ENCODE measurements around the gene FMOD. TPM values are rescaled to one million over a fixed set of nuclear protein-coding genes. Genes with fewer than 3 reads are reported as not detected.

FMOD gene
- total RNA-seq, 1 donor from 2014 or later, result 28.9 TPM

- intact Hi-C loops (cut with DNase I), result no loop called here
- Histone ChIP-seq H3K4me1 (peaks cover 56% of the 10 kb centered on the region), H3K27me3 (ENCODE audit: low read depth) (no peaks in the 10 kb centered on the region), H3K27ac (peak overlapping the region; percentile 99), H3K36me3 (peaks cover 39% of the 10 kb centered on the region), H3K9me3 (no peaks in the 10 kb centered on the region), H3K4me3 (peak overlapping the region; percentile 99)
- DNase-seq (peak; percentile 89), ATAC-seq (peak; percentile 57 to 65)
- no peak for TF ChIP-seq CTCF (IDR thresholded peaks at IDR 0.05)
Observed at GRCh38 chr1:203306089-203306964, 44.6 kb downstream of the FMOD start.

DNA sequence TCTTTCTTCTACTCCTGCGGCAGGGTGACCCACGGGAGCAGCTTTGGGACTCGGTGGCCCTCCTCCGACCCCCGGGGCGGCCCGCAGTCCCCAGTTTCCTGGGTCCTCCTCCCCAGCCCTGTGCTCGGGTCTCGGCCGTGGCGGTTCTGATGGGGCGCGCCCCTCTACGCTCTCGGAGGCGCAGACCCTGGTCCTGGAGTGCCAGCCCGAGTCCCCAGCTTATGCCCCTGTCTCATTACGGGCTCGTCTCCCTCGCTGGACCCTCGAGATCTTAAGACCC, 45.2 kb downstream of the FMOD start:
- ATAC-seq (peak; percentile 41 to 43), DNase-seq (no peak)
- peak overlapping the region; percentile 99 for H3K27ac ChIP-seq
- H3K4me1 ChIP-seq, result peaks cover 52% of the 10 kb centered on the region
- H3K9me3 ChIP-seq, result no peaks in the 10 kb centered on the region
- H3K36me3 ChIP-seq, result peaks cover 39% of the 10 kb centered on the region
- H3K4me3 ChIP-seq, result peak overlapping the region; percentile 99
- no peaks in the 10 kb centered on the region for H3K27me3 ChIP-seq (ENCODE audit: low read depth)
- TF ChIP-seq CTCF (IDR thresholded peaks at IDR 0.05), result no peak
- intact Hi-C loops (cut with DNase I), result no loop called here

DNA sequence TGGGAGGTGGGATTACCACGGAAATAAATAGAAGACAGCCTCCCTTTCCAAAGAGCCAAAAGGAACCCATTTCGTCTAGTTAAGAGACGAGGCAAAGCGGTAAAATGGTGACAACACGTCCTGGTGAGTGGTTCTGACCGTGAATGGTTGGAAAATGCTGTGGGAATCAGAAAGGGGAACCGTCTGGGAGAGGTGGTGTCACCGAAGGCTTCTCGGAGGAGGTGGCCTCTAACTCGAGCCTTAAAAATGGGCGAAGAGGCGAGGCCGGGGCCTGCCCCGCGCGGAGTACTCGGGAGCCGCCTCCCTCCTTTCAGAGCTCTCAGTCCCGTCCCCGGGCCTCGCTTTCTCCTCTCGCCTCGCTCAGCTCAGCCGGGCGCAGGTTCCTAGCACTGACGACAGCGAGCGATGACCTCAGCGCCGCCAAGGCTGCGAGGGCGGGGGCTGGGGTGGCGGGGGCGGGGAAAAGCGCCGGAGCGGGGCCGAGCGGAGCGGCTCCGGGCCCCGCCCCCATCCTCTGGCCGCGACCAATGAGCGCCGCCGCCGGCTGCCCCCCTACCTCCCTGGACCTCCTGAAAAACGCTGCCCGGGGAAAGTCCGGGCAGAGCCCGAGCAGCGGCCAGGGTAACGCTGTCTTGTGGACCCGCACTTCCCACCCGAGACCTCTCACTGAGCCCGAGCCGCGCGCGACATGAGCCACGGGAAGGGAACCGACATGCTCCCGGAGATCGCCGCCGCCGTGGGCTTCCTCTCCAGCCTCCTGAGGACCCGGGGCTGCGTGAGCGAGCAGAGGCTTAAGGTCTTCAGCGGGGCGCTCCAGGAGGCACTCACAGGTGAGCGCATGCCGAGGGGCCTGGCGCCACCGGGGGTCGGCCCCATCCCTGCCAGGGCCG, 45.8 kb downstream of the FMOD start, which contains the start of gene BTG2:
TSS of gene BTG2 (plus strand) at position 601 of the 890 bp plus-strand sequence. CDS start at position 689, 88 bp downstream.
- no peaks in the 10 kb centered on the region for H3K9me3 ChIP-seq
- H3K27ac ChIP-seq, result peak within 1 kb of the TSS; percentile 99
- H3K4me1 ChIP-seq, result peaks cover 47% of the 10 kb centered on the region
- peak within 1 kb of the TSS; percentile 99 for H3K4me3 ChIP-seq
- H3K27me3 ChIP-seq (ENCODE audit: low read depth), result no peaks in the 10 kb centered on the region
- H3K36me3 ChIP-seq, result peaks cover 34% of the 10 kb centered on the region
- peak; percentile 94 to 95 for ATAC-seq
- no peak for TF ChIP-seq CTCF (IDR thresholded peaks at IDR 0.05)
- DNase-seq, result peak; percentile 96
- intact Hi-C loops (cut with DNase I), result no loop called here

DNA sequence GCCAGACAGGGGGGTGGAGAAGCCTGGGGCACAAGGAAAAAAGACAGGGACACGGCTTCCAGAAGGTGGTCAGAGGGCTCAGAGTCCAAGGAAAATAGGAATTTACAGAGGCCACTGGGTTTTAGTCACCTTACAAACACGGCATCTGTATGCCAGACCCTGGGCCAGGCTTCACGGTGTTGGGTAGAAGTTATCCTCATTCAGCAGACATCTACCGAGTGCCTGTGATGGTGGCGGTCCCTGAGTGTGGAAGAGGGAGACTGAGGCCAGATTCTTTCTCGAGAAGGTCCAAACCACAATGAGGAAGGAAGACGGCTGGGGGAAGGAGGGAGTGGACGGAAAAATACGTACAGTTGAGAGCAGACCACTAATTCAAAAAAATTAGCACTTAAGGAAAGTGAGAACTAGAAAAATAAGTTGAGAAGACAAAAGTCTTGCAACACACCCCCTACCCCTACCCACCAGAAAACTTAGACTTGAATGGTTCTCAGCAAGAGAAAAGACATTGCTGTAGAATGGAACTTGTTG, 46.5 kb downstream of the FMOD start:
- ATAC-seq (no peak), DNase-seq (no peak)
- H3K27me3 ChIP-seq (ENCODE audit: low read depth), result no peaks in the 10 kb centered on the region
- peak overlapping the region; percentile 99 for H3K4me3 ChIP-seq
- peaks cover 27% of the 10 kb centered on the region for H3K36me3 ChIP-seq
- H3K27ac ChIP-seq, result peak overlapping the region; percentile 99
- intact Hi-C loops (cut with DNase I), result no loop called here
- H3K9me3 ChIP-seq, result no peaks in the 10 kb centered on the region
- H3K4me1 ChIP-seq, result peaks cover 39% of the 10 kb centered on the region
- TF ChIP-seq CTCF (IDR thresholded peaks at IDR 0.05), result no peak

DNA sequence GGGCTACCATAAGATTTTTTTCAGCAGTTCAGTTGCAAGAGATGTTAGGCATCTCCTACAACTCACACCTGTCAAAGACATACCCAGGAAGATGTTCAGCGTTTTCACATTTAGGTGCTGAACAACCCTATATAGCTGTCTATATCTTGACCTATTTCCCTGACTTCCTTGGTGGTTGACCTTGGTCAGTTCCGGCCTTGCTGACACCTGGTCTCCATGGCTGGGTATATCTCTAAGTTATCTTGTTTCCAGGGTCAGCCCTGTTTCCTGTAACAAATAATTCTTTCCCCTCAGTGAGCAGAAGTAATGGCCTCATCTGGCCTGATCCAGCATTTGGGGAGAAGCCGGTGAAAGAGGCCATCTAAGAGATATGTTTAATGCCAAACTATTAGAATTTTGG, 48.0 kb downstream of the FMOD start:
- ATAC-seq (no peak), DNase-seq (no peak)
- Histone ChIP-seq H3K36me3 (peaks cover 12% of the 10 kb centered on the region), H3K9me3 (no peaks in the 10 kb centered on the region), H3K27ac (no peak overlapping the region), H3K27me3 (ENCODE audit: low read depth) (no peaks in the 10 kb centered on the region), H3K4me1 (peaks cover 24% of the 10 kb centered on the region), H3K4me3 (no peak overlapping the region)
- TF ChIP-seq CTCF (IDR thresholded peaks at IDR 0.05), result no peak
- intact Hi-C loops (cut with DNase I), result no loop called here

Data from lower lobe of right lung (tissue), 2 donors.